Left kidney (tissue), 8 donors: Measurements from ENCODE around the gene B4GALNT1. TPM values are rescaled to one million over a fixed set of nuclear protein-coding genes. Genes with fewer than 3 reads are reported as not detected.
"Not testable (repeated sequence)": the region's sequence is repeated elsewhere in the genome, so short reads cannot be mapped to it uniquely, and the experiment has no call there.

ENCODE experiments used
- DNase-seq: peaks from one replicate; pipeline ENCODE4 v3.0.0-alpha.2; 2013
- long read RNA-seq, 8 donors: transcript quantifications; one replicate each; lab custom pipeline, GENCODE V29; 2026
- polyA plus RNA-seq: library from polyadenylated mRNA; unstranded; fragments of 120-200 nt; gene quantifications from one replicate; pipeline ENCODE4 v1.2.1, GENCODE V29; 2013; ENCODE audit not compliant: insufficient read length

Gene B4GALNT1
- 0.80 TPM for polyA plus RNA-seq
- long read RNA-seq, donor 1 = 0 reads
- long read RNA-seq, donor 2 = 0 reads
- long read RNA-seq, donor 3 = 0 reads
- long read RNA-seq, donor 4 = 0 reads
- long read RNA-seq, donor 5 = 0 reads
- long read RNA-seq, donor 6, partial matches to known transcripts = 0 of 1 reads
- long read RNA-seq, donor 6, other reads (novel, unspliced or antisense) = 0 of 1 reads
- long read RNA-seq, donor 7 = 0 reads
- long read RNA-seq, donor 8 = 0 reads

DNA sequence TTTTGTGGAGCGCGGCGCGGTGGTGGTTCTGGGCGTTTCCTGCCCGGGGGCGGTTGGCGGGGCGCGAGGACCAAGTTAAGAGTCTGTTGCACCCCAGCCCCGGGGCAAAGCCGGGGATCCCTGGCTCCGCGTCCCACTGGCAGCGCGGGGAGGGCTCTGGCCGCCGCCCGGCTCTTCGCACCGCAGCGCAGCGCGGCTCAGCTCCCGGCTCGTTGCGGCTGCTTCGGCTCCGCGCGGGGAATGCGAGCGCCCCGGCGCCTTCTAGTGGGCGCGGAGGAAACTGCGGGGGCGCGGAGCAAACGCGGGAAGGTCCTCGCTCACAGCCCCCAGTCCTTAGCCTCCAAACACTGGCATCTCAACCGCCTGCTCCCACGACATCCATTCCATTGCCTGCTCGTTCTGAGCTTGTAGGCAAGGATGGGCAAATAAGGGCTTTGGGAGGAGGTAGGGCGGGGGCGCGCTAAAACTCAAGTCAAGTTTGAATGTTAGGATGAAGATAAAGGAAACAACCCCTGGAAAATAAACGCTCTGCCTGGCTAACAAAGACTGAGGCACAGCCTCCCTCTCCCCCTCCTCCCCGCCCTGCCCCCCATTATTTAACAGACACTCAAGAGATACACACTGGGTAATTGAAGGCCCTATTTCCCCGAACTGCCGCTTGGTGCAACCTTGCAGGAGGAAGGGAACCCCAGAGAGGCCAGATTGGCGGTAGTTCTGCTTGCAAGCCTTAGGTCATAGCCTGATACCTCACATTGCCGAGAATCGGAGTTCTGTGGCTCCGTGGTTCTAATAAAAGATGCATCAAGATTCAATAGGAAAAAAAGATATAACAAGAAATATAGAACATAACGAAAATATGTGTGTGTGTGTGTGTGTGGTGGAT, at the start of gene B4GALNT1:
Gene B4GALNT1 (minus strand): TSS at position 244 of the 883 bp plus-strand sequence. CDS start 1,069 bp downstream, outside the sequence.
- no peak for DNase-seq

DNA sequence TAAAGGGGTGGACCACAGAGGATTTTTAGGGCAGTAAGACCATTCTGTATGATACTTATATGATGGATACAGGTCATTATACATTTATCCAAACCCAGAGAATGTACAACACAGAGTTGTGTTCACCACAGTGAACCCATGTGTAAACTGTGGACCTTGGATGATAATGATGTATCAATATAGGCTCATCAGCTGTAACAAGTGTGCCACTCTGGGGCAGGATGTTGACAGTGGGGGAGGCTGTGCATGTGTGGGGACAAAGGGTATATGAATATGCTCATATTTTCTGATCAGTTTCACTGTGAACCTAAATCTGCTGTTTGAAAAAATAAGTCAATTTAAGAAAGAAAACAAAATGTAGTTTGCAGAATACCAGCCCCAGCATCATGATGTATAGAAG, 46.7 kb upstream of the B4GALNT1 start:
- DNase-seq = no peak

DNA sequence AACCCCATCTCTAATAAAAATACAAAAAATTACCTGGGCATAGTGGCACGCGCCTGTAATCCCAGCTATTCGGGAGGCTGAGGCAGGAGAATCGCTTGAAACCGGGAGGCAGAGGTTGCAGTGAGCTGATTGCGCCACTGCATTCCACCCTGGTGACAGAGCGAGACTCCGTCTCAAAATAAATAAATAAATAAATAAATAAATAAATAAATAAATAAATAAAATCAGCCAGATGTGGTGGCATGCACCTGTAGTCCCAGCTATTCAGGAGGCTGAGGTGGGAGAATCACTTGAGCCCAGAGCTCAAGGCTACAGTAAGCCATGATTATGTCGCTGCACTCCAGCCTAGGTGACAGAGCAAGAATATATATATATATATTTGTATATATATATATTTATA, 44.9 kb upstream of the B4GALNT1 start:
- DNase-seq = not testable (repeated sequence)

DNA sequence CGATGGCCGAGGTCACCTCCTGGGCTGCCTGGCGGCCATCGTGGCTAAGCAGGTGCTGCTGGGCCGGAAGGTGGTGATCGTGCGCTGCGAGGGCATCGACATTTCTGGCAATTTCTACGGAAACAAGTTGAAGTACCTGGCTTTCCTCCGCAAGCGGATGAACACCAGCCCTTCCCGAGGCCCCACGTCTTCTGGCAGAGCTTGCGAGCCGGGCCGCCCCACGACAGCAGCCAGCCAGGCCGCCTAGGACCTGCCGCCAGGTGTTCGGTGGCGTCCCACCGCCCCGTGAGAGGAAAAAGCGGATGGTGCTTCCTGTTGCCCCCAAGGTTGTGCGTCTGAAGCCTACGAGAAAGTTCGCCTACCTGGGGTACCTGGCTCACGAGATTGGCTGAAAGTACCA, 41.7 kb upstream of the B4GALNT1 start:
- DNase-seq = no peak

GRCh38 chr12:57672801-57673200, 39.8 kb upstream of the B4GALNT1 start:
- no peak for DNase-seq

GRCh38 chr12:57671811-57672210, 38.8 kb upstream of the B4GALNT1 start:
- DNase-seq = not testable (repeated sequence)

- DNase-seq = not testable (repeated sequence)
Observed at GRCh38 chr12:57669691-57670090, 36.7 kb upstream of the B4GALNT1 start.

DNA sequence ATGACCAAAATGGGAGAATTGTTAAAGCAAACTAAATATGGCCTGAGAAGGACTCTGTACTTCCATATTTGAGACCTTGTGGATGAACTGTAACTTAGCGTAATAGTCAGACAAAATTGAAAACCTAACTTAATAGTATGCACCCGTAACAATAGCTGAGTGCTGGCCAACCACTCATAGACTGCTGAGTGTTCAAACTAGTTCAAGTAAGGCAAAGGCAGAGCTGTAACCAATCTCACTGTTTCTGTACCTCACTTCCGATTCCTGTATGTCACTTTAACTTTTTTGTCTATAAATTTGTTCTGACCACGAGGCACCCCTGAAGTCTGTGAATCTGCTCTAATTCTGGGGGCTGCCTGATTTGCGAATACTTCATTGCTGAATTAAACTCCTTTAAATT, 33.9 kb upstream of the B4GALNT1 start:
- DNase-seq = no peak

- DNase-seq = not testable (repeated sequence)
Observed at GRCh38 chr12:57665066-57665820, 32.2 kb upstream of the B4GALNT1 start.

DNA sequence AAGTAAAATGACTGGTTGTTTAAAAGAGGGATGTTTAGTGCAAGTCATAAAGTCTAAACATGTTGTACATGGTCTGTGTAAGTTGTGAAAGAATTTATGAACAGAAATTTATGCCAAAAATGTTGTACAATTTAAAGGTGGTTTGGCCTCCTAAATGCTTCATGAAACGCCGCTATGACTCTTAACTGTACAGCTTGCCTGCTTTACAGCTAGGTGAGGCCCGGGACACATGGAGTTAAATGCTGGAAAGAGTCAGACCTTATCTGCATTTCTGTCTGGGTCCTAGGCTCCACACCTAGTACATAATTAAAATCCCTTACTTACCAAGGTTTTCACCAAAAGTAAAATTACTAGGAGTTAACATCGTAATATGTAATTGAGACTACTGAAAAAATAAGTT, 28.4 kb upstream of the B4GALNT1 start:
- DNase-seq = no peak

DNA sequence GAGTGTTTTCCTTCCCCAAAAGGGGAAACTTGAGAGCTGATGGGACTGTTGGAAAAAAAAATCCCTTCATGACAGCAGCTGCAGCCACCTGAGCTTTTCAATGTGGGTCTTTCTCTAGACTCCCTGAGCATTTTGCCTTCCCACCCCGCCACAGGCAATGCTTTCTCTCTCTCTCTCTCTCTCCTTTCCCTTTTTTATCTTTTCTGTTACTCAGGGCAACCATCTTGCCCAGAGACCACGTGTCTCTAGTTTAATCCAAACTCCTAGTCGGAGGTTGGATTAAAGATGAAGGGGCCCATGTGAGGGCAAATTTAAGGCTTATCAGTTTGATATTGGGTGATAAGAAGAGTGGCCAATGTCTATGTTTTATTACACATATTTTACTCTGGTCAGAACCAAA, 25.9 kb upstream of the B4GALNT1 start:
- no peak for DNase-seq

GRCh38 chr12:57657744-57658143, 24.7 kb upstream of the B4GALNT1 start:
- DNase-seq = no peak

DNA sequence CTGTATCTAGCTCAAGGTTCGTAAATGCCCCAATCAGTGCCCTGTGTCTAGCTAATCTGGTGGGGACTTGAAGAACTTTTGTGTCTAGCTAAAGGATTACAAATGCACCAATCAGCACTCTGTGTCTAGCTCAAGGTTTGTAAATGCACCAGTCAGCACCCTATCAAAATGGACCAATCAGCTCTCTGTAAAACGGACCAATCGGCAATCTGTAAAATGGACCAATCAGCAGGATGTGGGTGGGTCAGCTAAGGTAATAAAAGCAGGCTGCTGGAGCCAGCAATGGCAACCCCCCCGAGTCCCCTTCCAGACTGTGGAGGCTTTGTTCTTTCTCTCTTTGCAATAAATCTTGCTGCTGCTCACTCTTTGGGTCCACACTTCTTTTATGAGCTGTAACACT, 23.4 kb upstream of the B4GALNT1 start:
- not testable (repeated sequence) for DNase-seq

DNA sequence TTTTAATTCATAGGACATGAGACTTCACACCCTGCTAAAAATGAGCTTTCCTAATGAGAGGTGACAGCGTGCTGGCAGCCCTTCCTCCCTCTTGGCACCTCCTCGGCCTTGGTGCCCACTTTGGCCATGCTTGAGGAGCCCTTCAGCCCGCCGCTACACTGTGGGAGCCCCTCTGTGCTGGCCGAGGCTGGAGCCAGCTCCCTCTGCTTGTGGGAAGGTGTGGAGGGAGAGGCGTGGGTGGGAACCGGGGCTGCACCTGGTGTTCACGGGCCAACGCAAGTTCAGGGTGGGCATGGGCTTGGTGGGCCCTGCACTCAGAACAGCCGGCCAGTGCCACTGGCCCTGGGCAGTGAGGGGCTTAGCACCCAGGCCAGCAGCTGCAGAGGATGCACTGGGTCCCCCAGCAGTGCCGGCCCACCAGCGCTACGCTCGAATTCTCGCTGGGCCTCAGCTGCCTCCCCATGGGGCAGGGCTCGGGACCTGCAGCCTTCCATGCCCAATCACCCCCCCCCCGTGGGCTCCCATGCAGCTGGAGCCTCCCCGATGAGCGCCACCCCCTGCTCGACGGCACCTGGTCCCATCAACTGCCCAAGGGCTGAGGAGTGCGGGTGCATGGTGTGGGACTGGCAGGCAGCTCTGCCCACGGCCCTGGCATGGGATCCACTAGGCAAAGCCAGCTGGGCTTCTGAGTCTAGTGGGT, 22.7 kb upstream of the B4GALNT1 start:
- DNase-seq = no peak

DNA sequence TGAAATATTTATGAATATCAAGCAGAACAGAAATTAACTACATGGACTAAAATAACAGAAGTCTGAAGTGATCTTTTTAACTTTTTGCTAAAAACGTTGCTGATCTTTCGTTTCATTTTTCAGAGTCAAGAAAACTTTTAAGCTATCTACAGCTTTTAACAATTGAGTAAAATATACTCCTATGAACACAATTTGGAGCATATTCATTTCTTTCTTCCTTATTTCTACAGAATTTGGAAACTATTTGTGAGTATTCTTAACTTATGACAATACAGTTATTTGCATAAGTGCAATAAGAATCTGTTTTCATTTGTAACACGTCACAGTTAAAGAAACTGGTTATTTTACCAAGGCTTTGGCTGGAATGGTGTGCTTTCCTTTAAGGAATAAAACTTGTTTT, 21.0 kb upstream of the B4GALNT1 start:
- no peak for DNase-seq

GRCh38 chr12:57646659-57647049, 13.7 kb upstream of the B4GALNT1 start:
- not testable (repeated sequence) for DNase-seq

DNA sequence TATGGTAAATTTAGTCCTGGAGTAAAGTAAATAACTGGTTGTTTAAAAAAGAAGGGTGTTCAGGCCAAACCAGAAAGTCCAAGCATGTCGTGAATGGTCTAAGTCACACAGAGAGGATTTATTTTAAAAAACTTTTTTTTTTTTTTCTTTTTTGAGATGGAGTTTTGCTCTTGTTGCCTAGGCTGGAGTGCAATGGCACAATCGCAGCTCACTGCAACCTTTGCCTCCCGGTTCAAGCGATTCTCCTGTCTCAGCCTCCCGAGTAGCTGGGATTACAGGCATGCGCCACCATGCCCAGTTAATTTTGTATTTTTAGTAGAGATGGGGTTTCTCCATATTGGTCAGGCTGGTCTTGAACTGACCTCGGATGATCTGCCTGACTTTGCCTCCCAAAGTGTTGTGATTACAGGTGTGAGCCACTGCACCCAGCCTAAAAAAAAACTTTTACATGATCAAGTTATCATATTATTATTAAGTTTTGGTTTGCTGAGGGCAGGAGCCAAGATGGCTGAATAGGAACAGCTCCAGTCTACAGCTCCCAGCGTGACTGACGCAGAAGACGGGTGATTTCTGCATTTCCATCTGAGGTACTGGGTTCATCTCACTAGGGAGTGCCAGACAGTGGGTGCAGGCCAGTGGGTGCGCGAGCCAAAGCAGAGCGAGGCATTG, 13.1 kb upstream of the B4GALNT1 start:
- DNase-seq = peak; percentile 25

- no peak for DNase-seq
Observed at GRCh38 chr12:57641699-57642442, 8.9 kb upstream of the B4GALNT1 start.

GRCh38 chr12:57640175-57641042, 7.4 kb upstream of the B4GALNT1 start:
- DNase-seq = no peak

DNA sequence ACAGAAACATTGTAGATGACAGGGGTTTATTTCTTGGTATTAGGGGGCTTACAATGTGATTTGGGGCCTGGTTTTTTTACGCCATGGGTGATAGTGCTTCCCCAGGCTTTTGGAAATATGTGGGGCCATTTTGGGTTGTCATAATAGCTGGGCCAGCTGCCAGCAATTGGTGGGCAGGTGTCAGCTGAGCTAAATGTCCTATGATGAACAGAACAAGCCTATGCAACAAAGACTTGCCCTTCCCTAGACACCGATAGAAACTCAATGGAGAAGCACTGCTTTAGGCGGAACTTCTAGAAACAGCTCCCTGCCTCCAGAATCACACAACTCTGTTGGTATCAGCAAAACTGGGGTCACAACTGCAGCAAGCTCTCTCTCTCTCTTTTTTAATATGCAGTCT, 5.1 kb upstream of the B4GALNT1 start:
- DNase-seq = no peak
